ENCODE data around the gene PTN. TPM values are rescaled to one million over a fixed set of nuclear protein-coding genes. Genes with fewer than 3 reads are reported as not detected.

The PTN gene
- total and polyA plus RNA-seq, 2 of the 13 experiments (the other 11 are each of a cell fraction or from before 2014, with no cell fraction given) = not detected

DNA sequence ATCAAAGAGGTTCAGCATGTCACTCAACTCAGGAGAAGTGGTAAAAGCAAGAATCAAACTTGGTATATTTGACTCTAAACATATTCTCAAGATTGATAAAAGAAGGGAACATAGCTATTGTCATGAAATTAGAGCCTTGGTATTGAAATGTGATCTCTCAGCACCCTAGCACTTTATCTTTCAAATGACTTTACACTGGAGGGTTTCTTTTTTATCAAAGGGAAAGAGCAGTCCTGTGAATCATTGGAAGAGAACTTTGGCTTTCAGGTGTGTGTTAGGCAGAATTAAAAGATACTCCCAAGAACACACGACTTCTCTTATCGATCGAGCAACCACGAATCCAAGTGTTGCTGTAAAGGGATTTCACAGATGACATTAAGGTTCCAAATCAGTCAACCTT is 54.4 kb downstream of the PTN start:
- Histone ChIP-seq H3K27ac (ENCODE audit: extremely low read length, insufficient read depth, low read length) (no peak overlapping the region), H3K4me1 (ENCODE audit: insufficient read depth, low read length) (no peaks in the 10 kb centered on the region), H3K79me2 (ENCODE audit: insufficient read depth, low read length) (no peaks in the 10 kb centered on the region), H3K9me3 (ENCODE audit: low read length) (peaks cover 5% of the 10 kb centered on the region; the same call in 1 of the 2 replicates), H3K4me2 (ENCODE audit: low read depth, low read length) (no peak overlapping the region), H3K4me3 (replicated peaks in 1 of 3; ENCODE audit: insufficient read depth in 1 of 3, low read depth in 2 of 3, low read length in 3 of 3) (no peak overlapping the region), H2AFZ (ENCODE audit: low read length) (no peak overlapping the region), H4K20me1 (ENCODE audit: insufficient read depth, low read length) (no peaks in the 10 kb centered on the region), H3K9ac (ENCODE audit: insufficient read depth, low read depth, low read length) (no peak overlapping the region), H3K27me3 (ENCODE audit: control insufficient read depth in 1 of 2, insufficient read depth in 2 of 2, low read length in 2 of 2) (no peaks in the 10 kb centered on the region), H3K36me3 (replicated peaks in 1 of 2; ENCODE audit: control insufficient read depth in 1 of 2, insufficient read depth in 2 of 2, low read length in 2 of 2) (no peaks in the 10 kb centered on the region)
- intact Hi-C loops (cut with micrococcal nuclease; ENCODE audit: unreplicated experiment) = no loop called here
- no TSS peak for BruUV-seq (replicated peaks)
- no peak for ATAC-seq
- TF ChIP-seq U2AF2 (IDR thresholded peaks at IDR 0.05; ENCODE audit: low read depth, low read length) (no peak), THYN1 (CRISPR knock-in tag; IDR thresholded peaks at IDR 0.05; ENCODE audit: borderline replicate concordance, low read depth) (no peak), ZBTB38 (CRISPR knock-in tag; IDR thresholded peaks at IDR 0.05) (no peak), ZNF230 (CRISPR knock-in tag; IDR thresholded peaks at IDR 0.05) (no peak), NKX3-1 (CRISPR knock-in tag; IDR thresholded peaks at IDR 0.05) (no peak), GATAD2A (CRISPR knock-in tag; IDR thresholded peaks at IDR 0.05) (no peak), PHF8 (CRISPR knock-in tag; IDR thresholded peaks at IDR 0.05) (no peak), HES4 (CRISPR knock-in tag; IDR thresholded peaks at IDR 0.05; ENCODE audit: borderline replicate concordance) (no peak), SUZ12 (IDR thresholded peaks at IDR 0.05; ENCODE audit: low read depth, low read length) (no peak), KLF9 (CRISPR knock-in tag; IDR thresholded peaks at IDR 0.05; ENCODE audit: low read depth) (no peak)
- TF ChIP-seq, protein P1, sequence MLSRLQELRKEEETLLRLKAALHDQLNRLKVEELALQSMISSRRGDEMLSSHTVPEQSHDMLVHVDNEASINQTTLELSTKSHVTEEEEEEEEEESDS (CRISPR knock-in tag; IDR thresholded peaks at IDR 0.05; ENCODE audit: borderline replicate concordance) = no peak
- TF ChIP-seq, protein P2, sequence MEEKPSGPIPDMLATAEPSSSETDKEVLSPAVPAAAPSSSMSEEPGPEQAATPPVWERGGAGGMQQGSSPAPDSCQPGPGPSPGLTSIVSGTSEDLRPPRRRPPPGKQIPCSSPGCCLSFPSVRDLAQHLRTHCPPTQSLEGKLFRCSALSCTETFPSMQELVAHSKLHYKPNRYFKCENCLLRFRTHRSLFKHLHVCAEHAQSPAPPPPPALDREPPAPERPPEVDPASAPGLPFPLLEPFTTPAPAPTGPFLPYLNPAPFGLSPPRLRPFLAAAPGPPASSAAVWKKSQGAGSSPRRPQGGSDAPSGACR (CRISPR knock-in tag; IDR thresholded peaks at IDR 0.05) = no peak
- TF ChIP-seq, protein P3, sequence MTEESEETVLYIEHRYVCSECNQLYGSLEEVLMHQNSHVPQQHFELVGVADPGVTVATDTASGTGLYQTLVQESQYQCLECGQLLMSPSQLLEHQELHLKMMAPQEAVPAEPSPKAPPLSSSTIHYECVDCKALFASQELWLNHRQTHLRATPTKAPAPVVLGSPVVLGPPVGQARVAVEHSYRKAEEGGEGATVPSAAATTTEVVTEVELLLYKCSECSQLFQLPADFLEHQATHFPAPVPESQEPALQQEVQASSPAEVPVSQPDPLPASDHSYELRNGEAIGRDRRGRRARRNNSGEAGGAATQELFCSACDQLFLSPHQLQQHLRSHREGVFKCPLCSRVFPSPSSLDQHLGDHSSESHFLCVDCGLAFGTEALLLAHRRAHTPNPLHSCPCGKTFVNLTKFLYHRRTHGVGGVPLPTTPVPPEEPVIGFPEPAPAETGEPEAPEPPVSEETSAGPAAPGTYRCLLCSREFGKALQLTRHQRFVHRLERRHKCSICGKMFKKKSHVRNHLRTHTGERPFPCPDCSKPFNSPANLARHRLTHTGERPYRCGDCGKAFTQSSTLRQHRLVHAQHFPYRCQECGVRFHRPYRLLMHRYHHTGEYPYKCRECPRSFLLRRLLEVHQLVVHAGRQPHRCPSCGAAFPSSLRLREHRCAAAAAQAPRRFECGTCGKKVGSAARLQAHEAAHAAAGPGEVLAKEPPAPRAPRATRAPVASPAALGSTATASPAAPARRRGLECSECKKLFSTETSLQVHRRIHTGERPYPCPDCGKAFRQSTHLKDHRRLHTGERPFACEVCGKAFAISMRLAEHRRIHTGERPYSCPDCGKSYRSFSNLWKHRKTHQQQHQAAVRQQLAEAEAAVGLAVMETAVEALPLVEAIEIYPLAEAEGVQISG (CRISPR knock-in tag; IDR thresholded peaks at IDR 0.05) = no peak
- ChIA-PET POLR2A (no interaction called here), CTCF (ENCODE audit: low intra/inter-chr PET ratio, low total read pairs) (no interaction called here)
- in situ Hi-C loops (cut with HindIII; ENCODE audit: extremely low pct_ligation_motif_present, low pct_unique_long_range_greater_than_20kb) = no loop called here
- WGBS (ENCODE audit: low lambda C conversion rate) = 6% methylated on average over 4 of the region's 4 CpGs
- FAIRE-seq = no peak
- DNase-seq (ENCODE audit: low spot score) = no peak

Data from HepG2 (cell line).